GM21423 (cell line): Measurements from ENCODE around the gene STAB1.

ENCODE experiments used
- ATAC-seq: cut with Tn5 transposase; IDR thresholded peaks from one replicate; pipeline ENCODE4 v1.9.1; 2021; ENCODE audit warnings: mild to moderate bottlenecking, moderate library complexity; ENCODE audit not compliant: unreplicated experiment

The STAB1 gene

GRCh38 chr3:52458031-52458760 lies 36.9 kb upstream of the STAB1 start:
- no peak for ATAC-seq

DNA sequence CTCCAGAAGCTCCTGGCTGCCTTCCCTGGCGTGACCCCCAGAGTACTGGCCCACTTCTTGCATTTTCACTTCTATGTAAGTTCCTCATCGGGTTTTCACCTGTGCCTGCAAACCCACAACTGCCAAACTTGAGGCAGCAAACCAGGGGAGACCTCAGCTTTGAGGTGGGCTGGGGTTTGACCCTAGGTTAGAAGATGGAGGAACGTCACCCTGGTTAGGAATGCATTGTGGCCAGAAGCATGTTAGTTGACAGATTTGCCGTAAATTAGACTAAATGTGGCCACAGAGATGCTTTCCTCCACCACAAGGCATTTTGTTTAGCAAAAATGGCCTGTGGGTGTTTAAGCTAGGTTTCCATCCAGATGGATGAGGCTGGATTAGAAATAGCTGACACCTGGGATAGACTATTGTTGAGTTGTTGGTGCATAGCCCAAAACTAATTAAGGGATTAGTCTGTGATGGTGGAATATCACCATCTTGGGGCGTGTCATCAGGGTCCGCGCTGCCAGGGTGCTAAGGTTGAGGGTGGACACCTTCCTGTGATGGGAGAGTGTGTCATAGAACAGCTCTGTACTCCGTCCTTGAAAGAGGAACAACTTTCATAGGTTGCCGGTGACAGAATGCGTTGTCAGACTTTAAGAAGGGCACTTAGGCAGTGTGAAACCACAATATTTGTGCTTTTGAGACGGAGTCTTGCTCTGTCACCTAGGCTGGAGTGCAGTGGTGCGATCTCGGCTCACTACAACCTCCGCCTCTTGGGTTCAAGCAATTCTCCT lies 36.2 kb upstream of the STAB1 start:
- no peak for ATAC-seq

- ATAC-seq, result no peak
Observed at GRCh38 chr3:52461874-52462273, 33.3 kb upstream of the STAB1 start.

DNA sequence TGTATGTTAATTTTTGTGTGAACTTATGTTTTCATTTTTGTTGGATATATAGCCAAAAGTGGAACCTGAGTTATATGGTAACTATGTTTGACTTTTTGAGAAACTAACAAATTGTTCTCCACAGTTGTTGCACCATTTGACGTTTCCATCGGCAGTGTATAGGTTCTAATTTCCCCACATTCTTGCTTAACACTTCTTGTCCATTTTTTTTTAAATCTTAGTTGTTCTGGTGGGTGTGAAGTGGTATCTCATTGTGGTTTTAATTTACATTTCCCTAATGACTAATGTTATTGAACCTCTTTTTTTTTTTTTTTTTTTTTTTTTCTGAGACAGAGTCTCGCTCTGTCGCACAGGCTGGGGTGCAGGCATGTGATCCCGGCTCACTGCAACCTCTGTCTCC lies 31.7 kb upstream of the STAB1 start:
- ATAC-seq, result no peak

DNA sequence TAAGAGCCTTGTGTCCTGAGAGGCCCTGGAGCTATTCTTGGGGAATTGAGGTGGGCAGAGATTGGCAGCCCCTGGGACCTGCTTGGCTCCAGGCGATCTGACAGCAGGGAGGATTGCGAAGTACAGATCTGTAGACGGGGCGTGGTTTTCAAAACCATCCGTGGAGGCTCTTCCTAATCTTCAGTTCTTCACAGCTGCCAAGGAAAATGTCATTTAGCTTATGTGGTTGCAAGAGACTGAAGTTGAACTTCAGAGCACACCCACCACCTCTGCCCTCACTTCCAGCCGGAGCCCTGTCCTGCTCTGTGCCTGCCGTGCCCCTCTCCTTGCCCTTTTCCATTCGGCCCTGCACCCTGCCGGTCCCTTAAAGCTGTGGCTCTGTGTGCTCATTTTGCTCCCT lies 26.8 kb upstream of the STAB1 start:
- no peak for ATAC-seq

DNA sequence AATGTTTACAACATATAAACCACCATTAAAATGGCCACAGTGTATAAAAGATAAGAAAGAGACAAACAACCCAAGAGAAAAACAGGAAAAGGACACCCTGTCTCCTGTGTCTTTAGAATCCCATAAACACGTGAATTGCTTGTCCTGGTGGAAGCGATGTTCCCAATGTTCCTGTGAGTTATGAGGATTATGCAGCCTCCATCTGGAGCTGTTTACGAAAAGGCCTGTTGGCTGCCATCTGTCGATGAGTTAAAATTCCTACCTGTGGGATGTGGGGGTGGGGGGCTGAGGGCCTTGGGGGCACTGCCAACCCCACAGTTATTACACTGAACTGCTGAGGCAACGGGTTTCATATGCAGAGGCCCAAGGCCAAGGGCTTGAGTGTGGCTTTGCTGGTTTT lies 26.1 kb upstream of the STAB1 start:
- no peak for ATAC-seq

- ATAC-seq, result no peak
Observed at GRCh38 chr3:52470920-52471319, 24.2 kb upstream of the STAB1 start.

DNA sequence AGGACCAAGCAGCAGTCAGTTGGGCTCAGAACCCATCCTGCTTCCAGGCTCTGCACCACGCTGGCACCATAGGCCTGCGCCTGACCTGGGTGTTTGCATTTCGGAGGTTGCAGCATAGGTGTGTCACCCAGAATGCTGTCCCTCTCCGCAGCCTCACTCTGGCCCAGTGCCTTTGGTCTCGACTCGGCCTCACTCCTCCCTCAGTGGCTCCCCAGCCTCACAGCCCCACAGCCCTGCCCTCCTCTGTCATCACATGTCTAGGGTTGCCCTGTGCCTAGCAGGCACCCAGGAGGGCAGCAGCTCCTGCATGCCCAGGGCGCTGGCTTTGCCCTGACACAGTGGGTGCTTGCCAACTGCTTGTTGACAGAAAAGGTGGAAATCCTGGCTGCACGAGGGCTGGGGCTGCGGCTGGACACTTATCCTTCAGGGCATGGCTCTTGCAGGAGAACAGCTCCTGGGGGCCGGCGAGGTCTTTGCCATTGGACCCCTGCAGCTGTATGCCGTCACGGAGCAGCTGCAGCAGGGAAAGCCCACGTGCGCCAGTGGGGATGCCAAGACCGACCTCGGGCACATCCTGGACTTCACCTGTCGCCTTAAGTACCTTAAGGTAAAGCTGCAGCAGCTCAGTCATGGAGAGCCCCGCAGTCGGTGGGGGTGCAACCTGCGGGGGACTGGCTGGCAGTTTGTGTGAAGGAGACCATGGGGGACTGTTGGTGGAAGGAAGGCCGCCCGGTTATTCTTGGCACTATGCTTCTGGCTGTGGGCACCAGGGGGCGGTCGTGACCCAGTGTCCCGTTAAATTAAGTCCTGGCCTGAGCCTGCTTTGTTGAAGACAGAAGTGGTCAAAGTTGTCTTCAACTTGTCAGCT lies 23.5 kb upstream of the STAB1 start:
- no peak for ATAC-seq

DNA sequence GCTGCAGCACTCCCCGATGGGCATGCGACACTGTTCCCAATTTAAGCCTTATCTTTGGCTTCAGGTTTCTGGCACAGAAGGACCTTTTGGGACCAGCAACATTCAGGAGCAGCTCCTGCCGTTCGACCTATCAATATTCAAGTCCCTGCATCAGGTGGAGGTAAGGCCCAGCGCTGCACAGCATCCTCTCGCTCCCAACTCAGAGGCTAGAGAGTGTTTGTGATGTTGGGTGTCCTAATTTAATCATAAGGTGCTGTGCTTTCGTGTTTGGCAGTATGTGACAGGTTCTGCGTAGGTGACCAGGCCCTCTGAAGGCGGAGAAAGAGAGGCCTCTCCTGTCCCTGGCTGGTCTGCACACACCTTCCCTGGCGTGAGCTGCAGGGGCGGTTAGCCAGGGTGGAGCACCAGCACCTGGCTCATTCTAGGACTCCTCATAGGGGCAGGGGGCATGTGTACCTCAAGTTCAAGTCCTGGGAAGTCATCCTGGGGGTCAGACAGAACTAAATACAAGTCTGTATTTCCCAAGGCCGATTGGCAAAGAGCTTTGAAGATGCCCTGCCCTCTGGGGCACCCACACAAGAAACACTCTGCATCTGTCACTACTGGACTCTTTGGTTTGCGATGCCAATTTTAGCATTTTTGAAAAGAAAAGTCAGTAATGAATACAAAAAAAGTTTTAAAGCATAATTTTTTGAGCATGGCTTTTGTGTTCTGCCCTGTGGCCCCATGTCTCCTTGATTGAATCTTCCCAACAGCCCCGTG lies 22.7 kb upstream of the STAB1 start:
- ATAC-seq, result no peak

GRCh38 chr3:52473026-52473425 lies 22.1 kb upstream of the STAB1 start:
- ATAC-seq, result no peak

DNA sequence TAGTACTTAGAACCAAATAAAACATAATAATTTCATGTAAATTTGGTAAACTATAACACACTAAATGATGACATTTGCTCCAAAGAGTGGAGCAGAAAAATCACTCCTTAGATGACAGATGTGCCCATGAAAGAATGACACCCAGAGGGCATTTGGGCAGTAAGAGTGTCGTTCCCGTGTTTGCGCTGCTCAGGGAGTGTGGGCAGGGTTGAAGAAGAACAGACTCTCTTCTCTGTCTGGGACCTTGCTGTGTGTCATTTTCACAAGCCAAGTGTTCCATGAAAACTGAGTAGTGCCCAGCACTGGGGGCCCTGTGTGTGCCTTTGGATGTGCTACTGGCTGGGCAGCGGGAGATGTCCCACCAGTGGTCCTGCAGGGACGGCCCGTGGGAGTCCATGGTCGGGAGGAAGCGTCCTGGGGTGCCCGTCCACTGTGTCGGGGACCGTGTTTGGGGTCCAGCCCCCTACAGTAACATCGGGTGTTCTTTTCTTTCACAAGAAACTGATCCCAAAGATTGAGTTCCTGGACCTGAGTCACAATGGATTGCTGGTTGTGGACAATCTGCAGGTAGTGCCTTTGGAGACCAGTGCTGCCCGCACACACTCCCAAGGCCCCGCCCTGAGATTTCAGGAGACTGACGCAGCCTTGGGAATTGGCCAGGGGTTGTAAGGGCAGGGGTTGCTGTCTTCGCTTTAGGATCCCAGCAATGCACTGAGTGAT lies 17.9 kb upstream of the STAB1 start:
- no peak for ATAC-seq

- ATAC-seq, result no peak
Observed at GRCh38 chr3:52477796-52478095, 17.4 kb upstream of the STAB1 start.

DNA sequence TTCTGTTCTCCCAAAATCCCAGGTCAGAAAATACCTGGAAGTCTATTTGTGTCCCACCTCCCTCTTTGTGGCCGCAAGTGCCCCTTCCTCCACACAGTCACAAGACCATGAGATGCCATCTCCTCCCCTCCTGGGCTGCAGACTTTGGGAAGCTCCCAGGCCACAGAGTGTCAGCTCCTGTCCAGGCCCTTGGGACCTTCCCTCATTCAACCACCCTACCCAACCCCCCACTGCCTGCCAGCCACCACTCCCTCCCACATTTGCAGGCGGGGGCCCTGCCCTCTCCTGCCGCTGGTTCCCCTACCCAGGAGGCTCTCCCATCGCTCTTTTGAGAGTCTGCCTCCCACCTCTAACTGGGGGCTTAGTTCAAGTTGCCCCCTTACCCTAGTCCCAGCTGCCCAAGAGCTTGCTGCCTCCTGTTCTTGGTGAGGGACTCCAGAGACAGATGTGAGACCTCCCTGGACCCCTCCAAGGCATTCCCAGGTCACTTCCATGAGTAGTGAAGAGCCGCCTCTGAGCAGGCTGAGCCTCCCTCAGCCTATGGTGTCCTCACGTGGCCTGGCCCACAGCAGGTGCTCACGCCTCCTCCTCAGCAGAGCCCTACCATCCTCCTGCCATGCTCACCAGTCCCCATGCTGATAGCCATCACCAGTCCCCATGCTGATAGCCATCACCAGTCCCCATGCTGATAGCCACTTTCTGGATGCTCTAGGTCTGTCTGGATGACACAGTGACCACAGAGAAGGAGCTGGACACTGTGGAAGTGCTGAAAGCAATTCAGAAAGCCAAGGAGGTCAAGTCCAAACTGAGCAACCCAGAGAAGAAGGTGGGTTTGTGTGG lies 15.9 kb upstream of the STAB1 start:
- no peak for ATAC-seq

GRCh38 chr3:52479877-52480575 lies 15.1 kb upstream of the STAB1 start:
- ATAC-seq, result no peak

- no peak for ATAC-seq
Observed at GRCh38 chr3:52480768-52481715, 14.1 kb upstream of the STAB1 start.

GRCh38 chr3:52481819-52482521 lies 13.2 kb upstream of the STAB1 start:
- no peak for ATAC-seq

- no peak for ATAC-seq
Observed at GRCh38 chr3:52483081-52483480, 12.1 kb upstream of the STAB1 start.
